Neural progenitor cell (in vitro differentiated cells): ENCODE results near the gene ARF3. TPM values are rescaled to one million over a fixed set of nuclear protein-coding genes. Genes with fewer than 3 reads are reported as not detected.
A peak's percentile ranks its signal among the peaks of the same experiment; 100 is the strongest.

Source experiments
- DNase-seq: peaks from one replicate; pipeline ENCODE4 v3.0.0-alpha.2; 2016; ENCODE audit warnings: low spot score
- H2AFZ ChIP-seq: fragments of 200-600 bp; sonication (generic); replicated peaks from 2 replicates; pipeline ENCODE4 v1.6.1; 2016; ENCODE audit warnings: antibody characterized with exemption
- H3F3A ChIP-seq: fragments of 200-600 bp; sonication (generic); 2 replicates; pipeline ENCODE4 v1.6.1; 2016; ENCODE audit warnings: antibody characterized with exemption, low read depth
- H3K27ac ChIP-seq: fragments of 200-600 bp; sonication (generic); 2 replicates; pipeline ENCODE4 v1.5.1; 2016; ENCODE audit warnings: mild to moderate bottlenecking
- H3K27me3 ChIP-seq: fragments of 200-600 bp; sonication (generic); 2 replicates; pipeline ENCODE4 v1.6.1; 2016; ENCODE audit warnings: mild to moderate bottlenecking, moderate library complexity
- H3K36me3 ChIP-seq: fragments of 200-600 bp; sonication (generic); 2 replicates; pipeline ENCODE4 v1.5.1; 2016
- H3K4me1 ChIP-seq: fragments of 200-600 bp; sonication (generic); 2 replicates; pipeline ENCODE4 v1.6.1; 2016; ENCODE audit warnings: mixed run types
- H3K4me2 ChIP-seq: fragments of 200-600 bp; sonication (generic); 2 replicates; pipeline ENCODE4 v1.6.1; 2016
- H3K4me3 ChIP-seq: fragments of 200-600 bp; sonication (generic); 2 replicates; pipeline ENCODE4 v1.5.1; 2016
- H3K79me2 ChIP-seq: fragments of 200-600 bp; sonication (generic); 2 replicates; pipeline ENCODE4 v1.6.1; 2016; ENCODE audit warnings: low read depth
- H3K9ac ChIP-seq: fragments of 200-600 bp; sonication (generic); 2 replicates; pipeline ENCODE4 v1.6.1; 2016
- H3K9me3 ChIP-seq: fragments of 200-600 bp; sonication (generic); 2 replicates; pipeline ENCODE4 v1.5.1; 2016; ENCODE audit warnings: low read depth
- H4K20me1 ChIP-seq: fragments of 200-600 bp; sonication (generic); 2 replicates; pipeline ENCODE4 v1.6.1; 2016; ENCODE audit warnings: low read depth
- H3K27ac Mint-ChIP-seq: 3 replicates; pipeline ENCODE4 v1.8.0; 2021; ENCODE audit warnings: mixed read lengths
- H3K27me3 Mint-ChIP-seq: 2 replicates; pipeline ENCODE4 v1.8.0; 2022; ENCODE audit warnings: low read depth, mild to moderate bottlenecking, inconsistent platforms, moderate library complexity, mixed read lengths; ENCODE audit not compliant: insufficient read depth
- H3K36me3 Mint-ChIP-seq: 3 replicates; pipeline ENCODE4 v1.8.0; 2021; ENCODE audit warnings: mixed read lengths
- H3K4me1 Mint-ChIP-seq: 3 replicates; pipeline ENCODE4 v1.8.0; 2021; ENCODE audit warnings: mixed read lengths
- H3K4me3 Mint-ChIP-seq: 3 replicates; pipeline ENCODE4 v1.8.0; 2021; ENCODE audit warnings: mild to moderate bottlenecking, moderate library complexity, mixed read lengths
- H3K9me3 Mint-ChIP-seq: 3 replicates; pipeline ENCODE4 v1.8.0; 2020; ENCODE audit warnings: mixed read lengths
- EZH2 ChIP-seq: fragments of 200-600 bp; sonication (generic); IDR thresholded peaks from 2 replicates; pipeline ENCODE4 v1.6.1; 2017; ENCODE audit warnings: antibody characterized with exemption, mild to moderate bottlenecking, moderate library complexity
- EZH2phosphoT487 ChIP-seq: fragments of 200-600 bp; sonication (generic); IDR thresholded peaks from 2 replicates; pipeline ENCODE4 v1.6.1; 2017; ENCODE audit warnings: antibody characterized with exemption
- total RNA-seq: library from RNA; depleted of rRNA; stranded (reverse); fragments of >200 nt; gene quantifications from 2 replicates; pipeline ENCODE4 v1.2.3, GENCODE V29; 2015; ENCODE audit warnings: low replicate concordance
- TF ChIP-seq, protein P1 (sequence below): fragments of 200-600 bp; sonication (generic); IDR thresholded peaks from 2 replicates; pipeline ENCODE4 v1.5.1; 2017; ENCODE audit warnings: antibody characterized with exemption, mild to moderate bottlenecking

The ARF3 gene
- total RNA-seq, 1 donor from 2014 or later: 84.1 TPM

DNA sequence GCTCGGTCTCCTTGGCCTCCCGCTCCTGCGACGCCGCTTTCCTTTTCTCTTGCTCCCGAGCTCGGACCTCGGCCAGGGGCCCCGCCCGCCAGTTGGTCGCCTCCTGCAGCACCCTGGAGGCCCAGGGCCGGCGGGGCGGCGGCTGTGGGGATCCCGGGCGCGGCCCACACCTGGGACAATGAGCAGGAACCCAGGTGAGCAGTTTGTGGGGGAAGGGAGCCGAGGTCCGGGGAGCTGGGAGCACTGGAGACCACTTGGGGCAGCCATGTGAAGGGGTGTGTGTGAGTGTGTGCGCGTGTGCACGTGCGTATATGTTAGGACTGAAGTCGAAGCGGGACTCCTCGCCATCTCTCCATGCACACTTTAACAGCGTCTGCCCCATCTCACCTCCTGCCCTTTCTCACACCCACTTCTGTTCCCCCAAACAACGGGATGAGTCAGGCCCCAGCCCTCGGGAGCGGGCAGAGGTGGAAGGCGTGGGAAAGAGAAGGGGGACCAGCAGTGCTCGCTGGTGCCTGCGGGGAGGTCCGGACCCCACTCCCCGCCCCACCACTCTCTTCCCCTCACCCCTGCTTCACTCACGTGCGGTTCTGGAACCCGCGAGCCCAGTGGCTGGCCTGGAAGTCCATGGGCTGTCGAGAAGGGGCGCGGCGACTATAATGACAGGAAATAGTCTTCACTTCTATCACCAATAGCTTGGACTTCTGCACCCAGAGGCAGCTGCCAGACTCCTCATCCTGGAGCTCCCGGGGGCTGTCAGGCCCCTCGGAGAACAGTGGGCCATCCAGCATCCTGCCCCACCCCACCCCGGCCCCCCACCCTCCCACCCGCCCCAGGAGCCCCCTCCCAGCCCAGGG, 41.4 kb upstream of the ARF3 start:
- H3K4me2 ChIP-seq: peak overlapping the region; percentile 81

DNA sequence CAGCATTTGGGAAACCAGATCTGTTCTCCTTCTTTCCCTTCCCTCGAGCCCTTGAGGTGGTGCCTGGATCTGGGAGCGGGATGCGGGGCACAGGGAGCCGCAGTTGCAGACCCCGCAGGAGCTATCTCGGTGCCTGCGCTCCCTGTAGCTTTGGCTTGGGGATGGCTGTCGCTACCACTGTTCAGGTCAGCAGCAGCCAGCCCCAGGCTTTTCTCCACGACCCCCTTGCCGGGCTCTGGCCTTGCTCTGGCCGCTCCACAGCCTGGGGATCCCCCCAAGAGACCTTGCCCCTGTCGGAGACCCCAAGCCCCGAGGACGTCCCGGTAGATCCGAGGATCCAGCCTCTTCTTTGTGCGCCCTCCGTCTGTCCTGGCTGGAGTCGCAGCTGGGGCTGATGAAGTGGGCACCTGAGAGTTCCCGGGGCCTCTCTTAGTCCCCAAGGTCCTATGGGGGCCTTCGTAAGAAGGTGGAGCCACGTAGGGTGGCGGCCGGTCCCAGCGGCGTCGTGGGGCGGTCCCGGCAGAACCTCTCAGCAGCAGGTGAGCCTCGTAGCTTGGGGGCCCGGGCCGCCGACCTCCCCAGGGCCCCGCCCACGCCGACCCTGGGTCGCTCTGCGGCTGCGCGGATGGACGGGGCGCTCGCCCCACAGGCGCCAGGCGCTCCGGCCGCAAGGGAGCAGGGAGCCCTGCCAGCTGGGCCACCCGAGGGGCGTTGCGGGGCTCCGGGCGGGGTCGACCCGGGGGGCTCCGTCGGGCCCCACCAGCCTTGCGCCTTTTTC, 40.6 kb upstream of the ARF3 start:
- peaks cover 46% of the 10 kb centered on the region for H3K4me1 Mint-ChIP-seq
- H3K36me3 Mint-ChIP-seq: peaks cover 13% of the 10 kb centered on the region
- peak; percentile 65 for DNase-seq
- Histone ChIP-seq H2AFZ (peak overlapping the region; percentile 81), H3K9ac (no peak overlapping the region), H3K27ac (no peak overlapping the region), H3K79me2 (no peaks in the 10 kb centered on the region), H3K27me3 (peaks cover 87% of the 10 kb centered on the region), H3K4me1 (peaks cover 28% of the 10 kb centered on the region), H3K9me3 (no peaks in the 10 kb centered on the region), H3K4me2 (peak overlapping the region; percentile 81), H4K20me1 (peaks cover 28% of the 10 kb centered on the region), H3K4me3 (peak overlapping the region; percentile 51), H3K36me3 (no peaks in the 10 kb centered on the region), H3F3A (peaks cover 34% of the 10 kb centered on the region)
- H3K27me3 Mint-ChIP-seq: peaks cover 57% of the 10 kb centered on the region
- no peak overlapping the region for H3K27ac Mint-ChIP-seq
- peak; percentile 59 for TF ChIP-seq EZH2
- TF ChIP-seq EZH2phosphoT487: no peak
- H3K4me3 Mint-ChIP-seq: peak overlapping the region; percentile 77
- no peaks in the 10 kb centered on the region for H3K9me3 Mint-ChIP-seq

More for the DNA sequence above, 41.4 kb upstream of the ARF3 start:
- Mint-ChIP-seq H3K27me3 (peaks cover 54% of the 10 kb centered on the region), H3K4me3 (peak overlapping the region; percentile 78), H3K27ac (no peak overlapping the region), H3K4me1 (peaks cover 43% of the 10 kb centered on the region), H3K36me3 (peaks cover 14% of the 10 kb centered on the region), H3K9me3 (no peaks in the 10 kb centered on the region)
- Histone ChIP-seq H2AFZ (peak overlapping the region; percentile 81), H3K4me1 (peaks cover 28% of the 10 kb centered on the region), H3K9me3 (no peaks in the 10 kb centered on the region), H3F3A (peaks cover 34% of the 10 kb centered on the region), H3K27me3 (peaks cover 79% of the 10 kb centered on the region), H3K79me2 (no peaks in the 10 kb centered on the region), H4K20me1 (peaks cover 28% of the 10 kb centered on the region), H3K36me3 (no peaks in the 10 kb centered on the region), H3K9ac (no peak overlapping the region), H3K27ac (no peak overlapping the region), H3K4me3 (peak overlapping the region; percentile 51)
- peak; percentile 45 for DNase-seq
- TF ChIP-seq EZH2 (peak; percentile 74), EZH2phosphoT487 (peak; percentile 64)
- TF ChIP-seq, protein P1, sequence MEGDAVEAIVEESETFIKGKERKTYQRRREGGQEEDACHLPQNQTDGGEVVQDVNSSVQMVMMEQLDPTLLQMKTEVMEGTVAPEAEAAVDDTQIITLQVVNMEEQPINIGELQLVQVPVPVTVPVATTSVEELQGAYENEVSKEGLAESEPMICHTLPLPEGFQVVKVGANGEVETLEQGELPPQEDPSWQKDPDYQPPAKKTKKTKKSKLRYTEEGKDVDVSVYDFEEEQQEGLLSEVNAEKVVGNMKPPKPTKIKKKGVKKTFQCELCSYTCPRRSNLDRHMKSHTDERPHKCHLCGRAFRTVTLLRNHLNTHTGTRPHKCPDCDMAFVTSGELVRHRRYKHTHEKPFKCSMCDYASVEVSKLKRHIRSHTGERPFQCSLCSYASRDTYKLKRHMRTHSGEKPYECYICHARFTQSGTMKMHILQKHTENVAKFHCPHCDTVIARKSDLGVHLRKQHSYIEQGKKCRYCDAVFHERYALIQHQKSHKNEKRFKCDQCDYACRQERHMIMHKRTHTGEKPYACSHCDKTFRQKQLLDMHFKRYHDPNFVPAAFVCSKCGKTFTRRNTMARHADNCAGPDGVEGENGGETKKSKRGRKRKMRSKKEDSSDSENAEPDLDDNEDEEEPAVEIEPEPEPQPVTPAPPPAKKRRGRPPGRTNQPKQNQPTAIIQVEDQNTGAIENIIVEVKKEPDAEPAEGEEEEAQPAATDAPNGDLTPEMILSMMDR: no peak

DNA sequence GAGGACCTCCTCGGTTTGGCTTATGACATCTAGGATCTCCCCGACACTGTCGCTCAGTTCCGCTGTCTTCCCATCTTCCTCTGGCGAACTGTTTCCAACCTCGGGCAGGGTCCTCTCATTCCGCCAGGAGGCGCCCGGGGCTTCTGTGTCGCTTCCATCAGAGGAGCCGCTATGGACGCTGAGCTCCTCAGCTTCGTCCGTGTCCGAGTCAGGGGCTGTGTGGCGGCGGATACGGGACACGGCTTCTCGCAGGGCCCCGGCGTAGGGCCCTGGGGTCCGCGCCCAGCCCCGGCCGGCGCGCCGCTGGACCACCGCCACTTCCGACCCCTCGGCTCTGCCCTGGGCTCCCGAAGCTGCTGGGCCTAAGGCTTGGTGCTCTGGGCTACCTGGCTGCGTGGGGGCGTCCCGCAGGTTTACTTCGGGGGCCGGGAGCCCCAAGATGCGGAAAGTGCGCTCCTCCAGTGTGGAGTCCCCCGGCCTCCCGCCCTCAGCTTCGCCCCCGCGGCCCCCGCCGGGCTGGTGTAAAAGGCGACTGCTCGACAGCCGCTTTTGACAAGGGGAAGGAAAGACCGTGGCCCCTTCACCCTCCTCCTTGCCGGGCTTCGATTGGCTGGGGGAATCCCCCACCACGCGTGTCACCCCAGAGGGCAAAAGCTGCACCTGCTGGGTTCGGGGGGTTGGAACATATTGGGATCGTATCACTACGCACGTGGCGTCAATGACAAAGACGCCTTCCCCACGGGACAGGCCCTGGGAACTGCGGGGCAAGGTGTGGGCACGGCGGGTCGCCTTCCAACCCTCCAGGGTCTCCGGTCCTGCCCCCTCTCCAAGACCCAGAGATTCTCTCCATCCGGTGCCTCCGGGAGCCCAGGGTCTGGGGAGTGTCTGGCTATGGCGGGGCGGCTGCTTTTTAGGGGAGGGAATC, 39.8 kb upstream of the ARF3 start:
- H3K27me3 ChIP-seq: peaks cover 96% of the 10 kb centered on the region
- H3K4me3 ChIP-seq: peak overlapping the region; percentile 51
- H3K9ac ChIP-seq: no peak overlapping the region
- DNase-seq: peak; percentile 94
- Mint-ChIP-seq H3K4me1 (peaks cover 46% of the 10 kb centered on the region), H3K27ac (no peak overlapping the region), H3K36me3 (peaks cover 8% of the 10 kb centered on the region), H3K9me3 (no peaks in the 10 kb centered on the region), H3K4me3 (peak overlapping the region; percentile 77), H3K27me3 (peaks cover 54% of the 10 kb centered on the region)
- peak overlapping the region; percentile 81 for H3K4me2 ChIP-seq
- peak overlapping the region; percentile 81 for H2AFZ ChIP-seq
- TF ChIP-seq EZH2phosphoT487 (peak; percentile 94), EZH2 (peak; percentile 90)
- TF ChIP-seq, protein P1: peak; percentile 77
- peaks cover 28% of the 10 kb centered on the region for H3K4me1 ChIP-seq
- no peaks in the 10 kb centered on the region for H3K79me2 ChIP-seq
- H3K9me3 ChIP-seq: no peaks in the 10 kb centered on the region
- peaks cover 34% of the 10 kb centered on the region for H3F3A ChIP-seq
- no peaks in the 10 kb centered on the region for H3K36me3 ChIP-seq
- H4K20me1 ChIP-seq: peaks cover 28% of the 10 kb centered on the region
- no peak overlapping the region for H3K27ac ChIP-seq
